NCI-H446 treated with DMSO at 0.1 percent for 48 hours (cell line): ENCODE results near the gene CLPSL1.

ENCODE experiments used
- DNase-seq: peaks from one replicate; lab custom pipeline; 2025; lab: John Stamatoyannopoulos, UW

Gene CLPSL1

DNA sequence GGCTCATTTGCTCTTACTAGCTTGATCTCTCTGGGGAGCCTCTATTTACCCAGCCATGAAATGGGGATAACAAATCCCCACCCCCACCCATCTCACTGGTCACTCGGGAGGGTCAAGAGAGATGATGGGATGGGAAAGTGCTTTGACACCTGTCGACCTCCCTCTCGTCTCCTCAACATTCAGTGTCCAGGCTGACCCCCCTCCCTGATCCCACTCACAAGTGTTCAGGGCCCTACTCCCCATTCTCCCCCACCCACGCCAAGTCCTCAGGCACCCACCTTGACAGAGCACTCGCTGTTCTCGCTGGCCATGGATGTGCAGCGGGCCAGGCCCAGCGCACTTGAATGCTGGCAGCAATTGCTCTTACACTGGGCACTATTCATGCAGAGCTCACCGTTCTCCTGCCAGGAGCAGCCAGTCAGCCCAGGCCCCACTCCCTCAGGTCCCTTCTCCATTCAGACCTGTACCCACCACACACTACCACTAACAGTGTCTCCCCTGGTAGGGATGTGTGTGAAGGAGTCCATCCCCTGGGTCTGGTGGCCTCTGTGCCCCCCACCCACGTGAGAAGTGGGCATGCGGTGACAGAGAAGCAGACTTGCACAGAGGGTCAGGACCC is 14.7 kb downstream of the CLPSL1 start:
- DNase-seq, result no peak

DNA sequence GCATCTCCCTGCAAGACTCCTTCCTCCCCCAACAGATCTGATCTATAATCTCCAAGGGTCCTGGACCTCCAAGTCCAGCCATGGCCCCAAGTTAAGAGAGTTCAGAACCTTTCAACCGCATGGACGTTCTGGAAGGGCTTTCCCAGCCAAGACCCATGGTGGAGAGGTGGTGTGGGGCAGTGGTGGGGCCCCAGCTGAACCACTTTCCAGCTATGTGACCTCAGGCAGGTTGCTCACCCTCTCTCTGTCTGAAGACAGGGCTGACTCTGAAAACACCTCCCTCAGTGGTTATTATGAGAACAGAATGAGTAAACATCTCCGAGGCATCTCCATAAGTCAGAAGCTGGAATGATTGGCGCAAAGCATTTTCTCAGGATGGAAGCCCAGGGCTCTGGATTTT is 15.4 kb downstream of the CLPSL1 start:
- no peak for DNase-seq

DNA sequence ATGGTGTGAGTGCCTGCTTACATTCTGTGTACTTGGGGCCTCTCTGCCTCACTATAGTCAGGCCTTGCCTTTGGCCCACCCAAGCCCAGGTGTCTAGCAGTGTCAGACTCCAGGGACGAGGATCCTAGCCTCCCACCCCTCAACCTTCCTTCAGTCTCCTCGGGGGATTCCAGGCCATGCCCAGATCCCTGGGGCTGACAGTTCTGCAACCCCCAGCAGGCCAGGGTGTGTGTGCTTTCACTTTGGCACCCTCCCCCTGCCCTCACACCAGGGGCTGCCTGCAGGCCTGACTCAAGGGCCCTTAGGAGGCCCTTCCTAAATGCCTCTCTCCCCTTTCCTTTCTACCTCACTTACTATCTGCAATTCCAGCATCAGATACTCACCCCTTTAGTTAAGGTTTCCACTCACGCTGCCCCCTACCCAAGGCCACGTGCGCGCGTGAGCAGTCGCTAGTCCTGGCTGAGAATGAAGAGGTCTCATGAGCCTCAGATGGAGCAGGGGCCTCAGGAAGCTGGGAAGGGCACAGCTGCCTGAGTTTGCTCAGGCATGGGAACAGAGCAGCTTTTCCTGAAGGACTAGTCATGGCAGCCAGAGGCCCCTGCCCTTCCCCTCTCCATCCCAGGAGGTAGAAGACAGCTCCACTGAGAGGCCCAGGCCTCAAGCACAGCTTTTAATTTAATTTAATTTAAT is 17.2 kb downstream of the CLPSL1 start:
- no peak for DNase-seq

DNA sequence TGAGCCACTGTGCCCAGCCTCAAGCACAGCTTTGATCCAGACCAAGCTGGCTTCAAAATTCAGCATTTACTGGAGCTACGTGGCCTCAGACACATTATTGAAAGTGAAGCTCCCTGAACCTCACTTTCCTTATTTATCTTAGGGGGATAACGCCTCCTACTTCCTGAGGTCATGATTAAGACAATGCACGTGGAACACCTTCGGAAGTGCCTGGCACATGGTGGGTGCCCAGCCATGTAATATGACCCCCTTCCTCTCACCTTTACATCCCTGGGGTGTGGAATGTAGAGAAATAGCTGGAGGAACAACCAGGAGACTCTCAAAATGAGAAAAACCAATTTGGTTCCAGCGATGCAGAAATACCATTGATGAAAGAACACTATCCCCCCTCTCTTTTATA is 17.9 kb downstream of the CLPSL1 start:
- no peak for DNase-seq

DNA sequence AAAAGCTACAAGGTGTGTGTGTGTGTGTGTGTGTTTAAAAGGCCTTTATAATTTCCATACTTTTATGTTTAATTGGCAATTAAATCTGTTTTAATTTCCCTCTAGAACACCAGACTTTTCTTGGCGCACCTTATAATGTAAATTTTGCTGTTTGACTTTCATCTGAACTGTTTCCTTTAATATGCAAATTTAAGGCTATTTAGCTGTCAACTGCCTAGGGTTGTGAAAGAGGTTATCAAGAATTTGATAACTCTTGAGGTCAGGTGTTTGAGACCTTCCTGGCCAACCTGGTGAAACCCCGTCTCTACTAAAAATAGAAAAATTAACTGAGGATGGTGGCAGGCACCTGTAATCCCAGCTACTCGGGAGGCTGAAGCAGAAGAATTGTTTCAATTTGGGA is 20.3 kb downstream of the CLPSL1 start:
- no peak for DNase-seq

DNA sequence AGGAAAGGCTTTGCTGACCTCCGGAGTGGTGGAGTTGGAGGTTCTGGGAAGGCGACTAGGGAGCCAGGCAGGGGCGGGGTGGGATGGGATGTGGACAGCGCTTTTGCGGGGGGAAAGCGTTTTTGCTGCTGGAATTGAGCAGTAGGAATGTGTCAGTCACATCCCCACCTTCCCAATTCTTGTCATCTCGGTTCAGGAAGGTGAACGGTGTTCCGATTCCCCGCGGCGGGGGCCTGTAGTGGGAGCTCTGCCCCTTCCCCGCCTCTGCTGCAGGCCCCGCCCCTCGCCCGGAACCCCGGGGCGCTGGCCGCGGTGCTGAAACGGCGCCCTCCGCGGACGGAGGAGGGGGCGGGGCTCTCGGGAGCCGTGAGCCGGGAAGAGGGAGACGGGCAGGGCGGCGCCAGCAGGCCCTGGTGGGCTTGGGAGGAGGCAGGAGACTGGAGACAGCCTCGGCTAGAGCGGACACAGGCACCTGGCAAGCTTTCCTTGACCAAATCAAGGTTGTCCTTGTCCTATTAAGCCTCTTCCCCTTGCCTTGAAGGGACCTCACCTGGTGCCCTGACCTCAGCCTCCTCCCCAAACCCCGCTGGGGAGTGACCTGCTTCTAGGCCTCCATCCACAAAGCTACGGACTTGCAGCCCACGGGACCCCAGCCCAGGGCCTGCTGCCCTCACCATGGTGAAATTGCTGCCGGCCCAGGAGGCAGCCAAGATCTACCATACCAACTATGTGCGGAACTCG is 24.3 kb downstream of the CLPSL1 start, which contains the start of gene LHFPL5:
TSS of gene LHFPL5 (plus strand) at position 357 of the 741 bp plus-strand sequence. CDS start at position 676, 319 bp downstream.
- DNase-seq, result no peak

DNA sequence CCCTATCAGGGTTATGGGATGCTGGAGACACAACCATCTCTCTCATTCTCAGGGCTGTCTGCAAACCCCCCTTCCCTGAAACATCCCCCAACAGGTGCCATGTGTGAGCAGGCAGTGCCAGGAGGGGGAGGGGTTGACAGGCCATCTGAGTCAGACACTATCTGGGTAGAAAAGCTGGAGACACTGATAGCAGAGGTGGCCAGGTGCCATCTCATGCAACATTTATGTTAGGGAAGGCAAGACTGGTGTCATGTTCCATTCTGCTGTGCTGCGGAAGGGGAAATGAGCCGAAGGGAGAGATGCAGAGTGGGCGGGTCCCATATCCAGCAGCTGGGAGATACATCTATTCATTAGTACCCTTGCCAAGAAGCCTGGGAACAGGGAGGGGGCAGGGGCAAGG is 27.9 kb downstream of the CLPSL1 start:
- no peak for DNase-seq

DNA sequence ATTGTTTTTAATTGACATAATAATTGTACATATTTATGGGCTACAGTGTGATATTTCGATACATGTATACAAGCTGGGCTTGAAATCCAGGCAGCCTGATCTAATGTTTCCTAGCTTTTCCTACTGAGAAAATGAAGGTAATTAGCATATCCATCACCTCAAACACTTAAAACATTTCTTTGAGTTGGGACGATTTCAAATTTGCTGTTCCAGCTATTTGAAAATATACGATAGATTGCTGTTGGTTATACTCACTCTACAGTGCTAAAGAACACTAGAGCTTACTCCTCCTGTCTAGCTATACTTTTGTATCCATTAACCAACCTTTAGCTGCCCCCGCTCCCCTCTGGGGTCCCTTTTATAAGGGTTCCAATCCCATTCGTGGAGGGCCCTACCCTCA is 29.0 kb downstream of the CLPSL1 start:
- DNase-seq, result no peak

DNA sequence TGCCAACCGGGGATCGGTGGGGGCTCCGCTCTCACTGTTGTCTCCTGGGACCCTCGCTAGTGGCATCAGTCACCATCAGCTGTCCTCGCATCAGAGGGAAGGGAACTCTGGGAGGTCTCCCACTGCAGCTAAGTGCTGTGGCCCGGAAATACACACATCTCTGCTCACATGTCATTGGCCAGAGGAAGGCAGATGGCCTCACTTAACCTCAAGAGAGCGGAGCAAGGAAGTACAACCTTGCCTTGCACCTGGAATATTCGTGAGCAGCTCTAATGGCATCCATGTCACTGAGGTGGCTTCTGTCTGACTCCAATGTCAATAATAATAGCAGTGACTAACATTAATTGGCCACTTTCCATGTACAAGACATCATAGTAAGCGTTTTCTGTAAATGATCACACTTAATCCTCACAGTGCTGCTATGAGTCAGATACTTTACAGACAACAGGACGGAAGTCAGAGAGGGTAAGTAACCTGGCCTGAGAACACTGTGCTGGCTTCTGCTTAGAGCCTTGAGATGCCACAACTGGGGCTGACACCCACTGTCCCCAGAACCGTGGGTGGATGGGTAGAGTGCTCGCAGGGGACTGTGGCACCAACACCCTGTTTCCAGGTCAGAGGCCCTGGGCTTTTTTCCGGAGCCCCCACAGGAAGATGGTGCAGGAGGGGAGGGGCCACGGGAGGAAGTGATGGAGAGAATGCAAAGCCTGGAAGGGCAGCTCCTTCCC is 30.3 kb downstream of the CLPSL1 start:
- DNase-seq, result no peak

DNA sequence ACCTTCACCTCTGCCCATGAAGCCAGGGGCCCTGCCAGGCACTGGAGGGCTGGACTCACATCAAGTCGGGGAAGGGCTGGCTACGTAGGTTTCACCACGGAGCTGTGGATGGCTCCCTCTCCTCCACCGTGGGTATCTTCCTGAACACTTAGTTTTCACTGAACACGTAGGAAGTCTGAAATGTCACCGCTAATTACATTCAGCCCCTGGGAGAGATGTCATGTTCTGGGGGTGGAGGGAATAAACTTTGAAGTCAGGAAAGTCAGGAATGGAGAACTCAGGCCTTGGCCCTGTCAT is 30.8 kb downstream of the CLPSL1 start:
- DNase-seq, result no peak

DNA sequence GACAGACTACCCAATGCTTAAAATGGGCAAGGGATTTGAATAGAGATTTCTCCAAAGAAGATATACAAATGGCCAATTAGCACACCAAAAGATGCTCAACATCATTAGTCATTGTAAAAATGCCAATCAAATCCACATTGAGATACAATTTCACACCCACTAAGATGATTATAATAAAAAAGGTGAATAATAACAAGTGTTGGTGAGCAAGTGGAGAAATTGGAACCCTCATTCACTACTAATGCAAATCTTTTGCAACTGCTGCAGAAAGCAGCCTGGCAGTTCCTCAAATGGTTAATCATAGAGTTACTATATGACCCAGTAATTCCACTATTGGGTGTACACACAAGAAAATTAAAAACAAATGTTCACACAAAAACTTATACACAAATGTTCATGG is 36.7 kb downstream of the CLPSL1 start:
- no peak for DNase-seq

DNA sequence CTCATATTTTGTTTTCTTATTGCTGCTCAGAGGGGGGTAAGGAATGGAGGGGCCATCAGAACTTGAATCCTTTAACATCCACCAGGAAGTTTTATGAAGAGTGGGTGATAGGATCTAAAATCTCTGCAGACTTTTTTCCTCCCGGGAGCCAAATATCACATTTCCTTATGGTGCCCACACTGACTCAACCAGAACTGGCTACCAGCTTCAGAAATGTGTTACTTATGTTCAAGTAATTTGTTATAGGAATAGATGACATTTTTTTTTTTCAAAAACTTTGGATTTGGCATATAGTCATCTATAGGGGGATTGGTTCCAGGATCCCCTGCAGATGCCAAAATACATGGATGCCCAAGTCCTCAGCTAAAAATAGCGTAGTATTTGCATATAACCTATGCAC is 42.8 kb downstream of the CLPSL1 start:
- DNase-seq, result no peak

DNA sequence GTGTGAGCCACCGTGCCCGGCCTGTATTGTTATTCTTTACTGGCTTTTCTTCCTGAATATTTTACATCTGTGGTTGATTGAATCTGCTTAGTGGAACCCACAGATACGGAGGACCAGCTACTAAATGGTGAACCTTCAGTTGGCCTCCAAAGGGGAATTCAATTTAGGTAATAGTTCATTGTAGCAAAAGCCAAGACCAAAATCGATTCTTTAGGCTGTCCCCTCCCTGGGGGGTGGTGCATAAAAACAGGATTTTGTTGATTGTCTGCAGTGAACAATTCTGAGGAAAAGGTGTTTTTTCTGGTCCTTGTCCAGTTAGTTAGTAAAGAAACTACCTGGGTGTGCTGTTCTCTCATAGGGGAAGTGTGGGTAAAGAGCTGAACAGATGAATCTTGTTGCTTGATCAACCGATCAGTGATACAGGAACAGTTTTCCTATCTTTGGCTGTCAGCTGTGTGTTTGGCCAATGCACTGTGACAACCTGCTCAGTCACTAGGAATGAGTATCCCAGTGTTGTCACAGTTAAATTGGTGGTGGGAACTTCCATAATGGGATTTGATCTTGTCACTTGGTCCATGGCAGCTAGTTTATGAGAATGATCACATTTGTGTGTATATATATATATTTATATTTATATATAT is 43.9 kb downstream of the CLPSL1 start:
- no peak for DNase-seq

DNA sequence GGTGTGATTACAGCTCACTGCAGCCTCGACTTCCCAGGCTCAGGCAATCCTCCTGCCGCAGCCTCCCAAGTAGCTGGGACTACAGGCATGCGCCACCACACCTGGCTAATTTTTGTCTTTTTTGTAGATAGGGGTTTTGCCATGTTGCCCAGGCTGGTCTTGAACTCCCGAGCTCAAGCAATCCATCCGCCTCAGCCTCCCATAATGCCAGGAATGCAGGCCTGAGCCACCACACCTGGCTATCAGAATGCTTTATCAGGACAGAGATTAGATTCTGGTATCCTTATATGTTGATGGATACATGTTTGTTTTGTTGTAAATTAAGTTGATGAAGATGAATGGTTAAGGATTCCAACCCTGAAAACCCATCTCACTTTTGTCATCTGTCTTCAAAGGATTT is 48.5 kb downstream of the CLPSL1 start:
- no peak for DNase-seq

DNA sequence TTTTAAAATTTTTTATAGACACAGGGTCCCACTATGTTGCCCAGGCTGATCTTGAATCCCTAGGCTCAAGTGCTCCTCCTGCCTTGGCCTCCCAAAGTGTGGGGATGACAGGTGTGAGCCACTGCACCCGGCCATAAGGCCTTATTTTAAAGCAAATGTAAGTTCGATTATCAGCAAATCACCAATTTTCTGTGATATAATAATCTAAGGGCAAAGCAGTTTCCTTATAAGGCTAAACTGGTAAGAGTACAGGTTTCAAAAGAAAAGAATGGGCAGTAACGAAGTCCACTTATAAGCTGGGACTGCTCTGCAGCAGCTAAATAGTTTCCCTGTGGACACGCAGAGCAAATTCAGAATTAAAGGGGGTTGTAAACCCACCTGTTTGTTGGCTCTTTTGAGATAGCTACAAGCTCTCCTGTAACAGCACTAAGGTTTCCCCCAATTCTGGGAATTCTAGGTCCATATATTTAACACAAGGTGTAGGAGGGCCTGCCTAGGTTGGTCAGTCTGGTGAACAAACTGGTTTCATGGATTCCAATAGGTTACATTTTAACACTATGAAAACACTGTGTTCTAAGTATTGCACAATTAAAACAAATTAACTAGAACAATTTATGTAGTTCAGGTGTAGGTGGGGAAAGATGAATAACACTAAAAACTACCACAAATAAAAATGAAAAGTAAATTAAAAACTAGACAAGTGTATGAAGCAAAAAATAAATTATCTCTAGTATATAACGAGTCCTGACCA is 50.6 kb downstream of the CLPSL1 start:
- DNase-seq, result no peak

DNA sequence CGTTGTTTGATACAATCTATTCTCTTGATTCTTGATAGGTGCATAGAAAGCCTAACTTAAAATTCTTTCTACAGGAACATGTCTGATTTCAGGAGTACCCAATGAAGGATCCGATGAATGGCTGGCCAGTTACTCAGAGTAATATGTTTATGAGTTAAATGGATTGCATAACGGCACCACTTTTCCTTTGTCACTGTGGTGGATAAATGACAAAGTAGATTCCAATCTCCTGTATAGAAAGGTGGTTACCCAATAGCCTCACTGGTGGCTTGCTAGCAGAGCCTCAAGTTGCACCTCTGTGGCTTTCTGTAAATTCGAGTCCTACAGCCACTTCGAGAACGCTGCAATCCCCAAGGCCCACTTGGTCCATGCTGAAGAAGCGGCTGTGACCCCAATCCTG is 52.7 kb downstream of the CLPSL1 start:
- no peak for DNase-seq
